Keratinocyte (primary cell): ENCODE results near the gene FIGN. TPM values are rescaled to one million over a fixed set of nuclear protein-coding genes. Genes with fewer than 3 reads are reported as not detected.

Experiments used
- DNase-seq: peaks from one replicate; pipeline ENCODE4 v3.0.0-alpha.2; 2011; ENCODE audit warnings: low read depth, missing footprints, low spot score
- FAIRE-seq: peaks from 2 replicates; lab custom pipeline; 2011; peaks lifted over from hg19 to GRCh38; lab: Jason Lieb, UNC
- H2AFZ ChIP-seq: 2 replicates; pipeline ENCODE4 v1.6.0; 2012; ENCODE audit warnings: low read length, control low read depth, inconsistent platforms; ENCODE audit not compliant: control insufficient read depth
- H3K27ac ChIP-seq: 2 replicates; pipeline ENCODE4 v1.5.1; 2011; ENCODE audit warnings: low read length; ENCODE audit not compliant: control insufficient read depth, insufficient read depth
- H3K27me3 ChIP-seq: 3 replicates; pipeline ENCODE4 v1.6.0; 2011; ENCODE audit warnings: low read length; ENCODE audit not compliant: control insufficient read depth, insufficient read depth; ENCODE audit errors: extremely low read depth
- H3K36me3 ChIP-seq, 2 experiments: 2 replicates in 1 of 2; 3 replicates in 1 of 2; pipeline ENCODE4 v1.5.1; 2011; ENCODE audit warnings: low read length in 2 of 2, mild to moderate bottlenecking in 1 of 2; ENCODE audit not compliant: control insufficient read depth in 2 of 2, insufficient read depth in 2 of 2; ENCODE audit errors: extremely low read depth in 1 of 2
- H3K4me1 ChIP-seq: 3 replicates; pipeline ENCODE4 v1.5.1; 2011; ENCODE audit warnings: low read length; ENCODE audit not compliant: control insufficient read depth, insufficient read depth; ENCODE audit errors: extremely low read depth
- H3K4me2 ChIP-seq: 3 replicates; pipeline ENCODE4 v1.6.0; 2011; ENCODE audit warnings: low read depth, low read length; ENCODE audit not compliant: control insufficient read depth, insufficient read depth; ENCODE audit errors: extremely low read depth
- H3K4me3 ChIP-seq, 3 experiments: fragments of 200-600 bp in 1 of 3; sonication (generic) in 1 of 3; 2 replicates in 2 of 3; 3 replicates in 1 of 3; pipeline ENCODE4 v1.5.1; 2011 to 2016; ENCODE audit warnings: low read length in 3 of 3, mild to moderate bottlenecking in 3 of 3, control low read depth in 2 of 3, inconsistent platforms in 1 of 3, low read depth in 1 of 3, mixed read lengths in 1 of 3, mixed run types in 1 of 3, moderate library complexity in 1 of 3; ENCODE audit not compliant: control insufficient read depth in 2 of 3, insufficient read depth in 2 of 3; ENCODE audit errors: extremely low read depth in 1 of 3
- H3K79me2 ChIP-seq: 2 replicates; pipeline ENCODE4 v1.6.0; 2012; ENCODE audit warnings: low read length; ENCODE audit not compliant: control insufficient read depth, insufficient read depth
- H3K9ac ChIP-seq: 3 replicates; pipeline ENCODE4 v1.6.0; 2011; ENCODE audit warnings: low read length; ENCODE audit not compliant: control insufficient read depth, insufficient read depth; ENCODE audit errors: extremely low read depth
- H3K9me1 ChIP-seq: 3 replicates; pipeline ENCODE4 v1.6.0; 2011; ENCODE audit warnings: low read length; ENCODE audit not compliant: control insufficient read depth, insufficient read depth; ENCODE audit errors: extremely low read depth
- H3K9me3 ChIP-seq: 2 replicates; pipeline ENCODE4 v1.5.1; 2012; ENCODE audit warnings: low read depth, low read length; ENCODE audit not compliant: control insufficient read depth
- H4K20me1 ChIP-seq: 3 replicates; pipeline ENCODE4 v1.6.0; 2011; ENCODE audit warnings: low read length; ENCODE audit not compliant: control insufficient read depth, insufficient read depth; ENCODE audit errors: extremely low read depth
- CTCF ChIP-seq, 3 experiments: IDR thresholded peaks in 1 of 3; conservative IDR thresholded peaks in 1 of 3; optimal IDR thresholded peaks in 1 of 3; 2 replicates in 2 of 3; 3 replicates in 1 of 3; pipeline versions ENCODE3 to v1.5.1; 2011; ENCODE audit warnings: low read length in 3 of 3, mild to moderate bottlenecking in 3 of 3, moderate library complexity in 2 of 3, control low read depth in 1 of 3, inconsistent platforms in 1 of 3; ENCODE audit not compliant: insufficient read depth in 2 of 3; ENCODE audit errors: extremely low read depth in 1 of 3
- EZH2 ChIP-seq: IDR thresholded peaks from one replicate; pipeline ENCODE4 v1.6.1; 2012; ENCODE audit warnings: inconsistent platforms, mild to moderate bottlenecking, low read length, moderate library complexity
- dilution Hi-C: fragments of 300-500 bp; cut with MboI; formaldehyde crosslinking; loops from one replicate; pipeline ENCODE4 v1.7.0; 2020; ENCODE audit warnings: low sequenced_read_pairs; ENCODE audit not compliant: extremely low pct_ligation_motif_present
- polyA plus RNA-seq, 5 experiments: library from polyadenylated mRNA; depleted of rRNA in 3 of 5; stranded (reverse) in 3 of 5; stranded (forward) in 1 of 5; unstranded in 1 of 5; fragments of >200 nt; gene quantifications; 1 replicate in 1 of 5; 2 replicates in 3 of 5; 3 replicates in 1 of 5; pipeline versions ENCODE4 v1.2.1 to v1.2.3, GENCODE V29; 2011 to 2012; ENCODE audit warnings: missing spikeins in 2 of 5, low read depth in 1 of 5, low replicate concordance in 1 of 5

FIGN gene
- polyA plus RNA-seq, 1 donor (not counting 4 experiments of a cell fraction or from before 2014, with no cell fraction given), result 2.9 TPM

GRCh38 chr2:163719331-163719730, 16.5 kb downstream of the FIGN start:
- no peaks in the 10 kb centered on the region for H3K36me3 ChIP-seq
- dilution Hi-C loops, result no loop called here
- no peaks in the 10 kb centered on the region for H3K27me3 ChIP-seq
- peaks cover 4% of the 10 kb centered on the region for H3K79me2 ChIP-seq
- no peaks in the 10 kb centered on the region for H3K9me1 ChIP-seq
- no peak overlapping the region for H3K9ac ChIP-seq
- no peaks in the 10 kb centered on the region for H3K4me1 ChIP-seq
- no peak overlapping the region for H3K27ac ChIP-seq
- H4K20me1 ChIP-seq, result no peaks in the 10 kb centered on the region
- H2AFZ ChIP-seq, result no peak overlapping the region
- TF ChIP-seq EZH2 (no peak), CTCF (optimal IDR thresholded peaks at IDR 0.05 in 1 of 3, IDR thresholded peaks at IDR 0.05 in 1 of 3, conservative IDR thresholded peaks at IDR 0.05 in 1 of 3; ENCODE audit: extremely low read depth in 1 of 3, insufficient read depth in 2 of 3, low read length in 3 of 3) (no peak)
- FAIRE-seq (no peak), DNase-seq (no peak)
- H3K4me2 ChIP-seq, result no peak overlapping the region
- no peaks in the 10 kb centered on the region for H3K9me3 ChIP-seq
- H3K4me3 ChIP-seq, result no peak overlapping the region

GRCh38 chr2:163717993-163718680, 17.7 kb downstream of the FIGN start:
- H3K27ac ChIP-seq, result no peak overlapping the region
- TF ChIP-seq CTCF (optimal IDR thresholded peaks at IDR 0.05 in 1 of 3, IDR thresholded peaks at IDR 0.05 in 1 of 3, conservative IDR thresholded peaks at IDR 0.05 in 1 of 3; ENCODE audit: extremely low read depth in 1 of 3, insufficient read depth in 2 of 3, low read length in 3 of 3), result no peak
- no peak for TF ChIP-seq EZH2
- H2AFZ ChIP-seq, result no peak overlapping the region
- H4K20me1 ChIP-seq, result no peaks in the 10 kb centered on the region
- H3K4me3 ChIP-seq, result no peak overlapping the region
- FAIRE-seq (no peak), DNase-seq (no peak)
- no peaks in the 10 kb centered on the region for H3K27me3 ChIP-seq
- H3K4me2 ChIP-seq, result no peak overlapping the region
- no peaks in the 10 kb centered on the region for H3K9me3 ChIP-seq
- H3K9me1 ChIP-seq, result no peaks in the 10 kb centered on the region
- no peaks in the 10 kb centered on the region for H3K36me3 ChIP-seq
- H3K79me2 ChIP-seq, result peaks cover 4% of the 10 kb centered on the region
- no peaks in the 10 kb centered on the region for H3K4me1 ChIP-seq
- dilution Hi-C loops, result no loop called here
- H3K9ac ChIP-seq, result no peak overlapping the region
